Measurements from ENCODE around the gene GRM1. TPM values are rescaled to one million over a fixed set of nuclear protein-coding genes. Genes with fewer than 3 reads are reported as not detected.

The GRM1 gene
- total and polyA plus RNA-seq, 9 donors, result 0.02 to 0.24 (median 0.10) TPM

GRCh38 chr6:146355521-146356100 lies 326.7 kb downstream of the GRM1 start:
- no peak for DNase-seq
- H3K27ac ChIP-seq, result no peak overlapping the region
- H3K36me3 ChIP-seq, result no peaks in the 10 kb centered on the region
- TF ChIP-seq, protein P1, sequence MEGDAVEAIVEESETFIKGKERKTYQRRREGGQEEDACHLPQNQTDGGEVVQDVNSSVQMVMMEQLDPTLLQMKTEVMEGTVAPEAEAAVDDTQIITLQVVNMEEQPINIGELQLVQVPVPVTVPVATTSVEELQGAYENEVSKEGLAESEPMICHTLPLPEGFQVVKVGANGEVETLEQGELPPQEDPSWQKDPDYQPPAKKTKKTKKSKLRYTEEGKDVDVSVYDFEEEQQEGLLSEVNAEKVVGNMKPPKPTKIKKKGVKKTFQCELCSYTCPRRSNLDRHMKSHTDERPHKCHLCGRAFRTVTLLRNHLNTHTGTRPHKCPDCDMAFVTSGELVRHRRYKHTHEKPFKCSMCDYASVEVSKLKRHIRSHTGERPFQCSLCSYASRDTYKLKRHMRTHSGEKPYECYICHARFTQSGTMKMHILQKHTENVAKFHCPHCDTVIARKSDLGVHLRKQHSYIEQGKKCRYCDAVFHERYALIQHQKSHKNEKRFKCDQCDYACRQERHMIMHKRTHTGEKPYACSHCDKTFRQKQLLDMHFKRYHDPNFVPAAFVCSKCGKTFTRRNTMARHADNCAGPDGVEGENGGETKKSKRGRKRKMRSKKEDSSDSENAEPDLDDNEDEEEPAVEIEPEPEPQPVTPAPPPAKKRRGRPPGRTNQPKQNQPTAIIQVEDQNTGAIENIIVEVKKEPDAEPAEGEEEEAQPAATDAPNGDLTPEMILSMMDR (IDR thresholded peaks at IDR 0.05), result no peak
- TF ChIP-seq POLR2A (IDR thresholded peaks at IDR 0.05) (no peak), EP300 (IDR thresholded peaks at IDR 0.05) (no peak)
- no peak overlapping the region for H3K4me3 ChIP-seq
- intact Hi-C loops (cut with DNase I), result no loop called here
- no peaks in the 10 kb centered on the region for H3K27me3 ChIP-seq
- 63 to 76% (median 64%) methylated on average over 4 of the region's 4 CpGs for WGBS, 3 donors
- H3K9me3 ChIP-seq, result no peaks in the 10 kb centered on the region
- no peaks in the 10 kb centered on the region for H3K4me1 ChIP-seq (ENCODE audit: insufficient read depth)

GRCh38 chr6:146357578-146358430 lies 328.9 kb downstream of the GRM1 start:
- H3K4me3 ChIP-seq, result no peak overlapping the region
- H3K36me3 ChIP-seq, result no peaks in the 10 kb centered on the region
- H3K9me3 ChIP-seq, result no peaks in the 10 kb centered on the region
- TF ChIP-seq, protein P1 (IDR thresholded peaks at IDR 0.05), result no peak
- no peak for TF ChIP-seq POLR2A (IDR thresholded peaks at IDR 0.05)
- TF ChIP-seq EP300 (IDR thresholded peaks at IDR 0.05), result no peak
- intact Hi-C loops (cut with DNase I), result no loop called here
- no peaks in the 10 kb centered on the region for H3K27me3 ChIP-seq
- DNase-seq, result no peak
- 68 to 78% (median 72%) methylated on average over 8 of the region's 8 CpGs for whole genome bisulfite sequencing, 3 donors
- H3K27ac ChIP-seq, result no peak overlapping the region
- no peaks in the 10 kb centered on the region for H3K4me1 ChIP-seq (ENCODE audit: insufficient read depth)

GRCh38 chr6:146358431-146359046 lies 329.7 kb downstream of the GRM1 start:
- H3K4me3 ChIP-seq, result no peak overlapping the region
- TF ChIP-seq EP300 (IDR thresholded peaks at IDR 0.05) (no peak), POLR2A (IDR thresholded peaks at IDR 0.05) (no peak)
- TF ChIP-seq, protein P1 (IDR thresholded peaks at IDR 0.05), result no peak
- H3K36me3 ChIP-seq, result no peaks in the 10 kb centered on the region
- H3K27ac ChIP-seq, result no peak overlapping the region
- WGBS, 3 donors, result 49 to 70% (median 61%) methylated on average over 3 of the region's 3 CpGs
- no peak for DNase-seq
- H3K4me1 ChIP-seq (ENCODE audit: insufficient read depth), result no peaks in the 10 kb centered on the region
- intact Hi-C loops (cut with DNase I), result no loop called here
- H3K9me3 ChIP-seq, result no peaks in the 10 kb centered on the region
- H3K27me3 ChIP-seq, result no peaks in the 10 kb centered on the region

GRCh38 chr6:146359131-146359530 lies 330.3 kb downstream of the GRM1 start:
- H3K36me3 ChIP-seq, result no peaks in the 10 kb centered on the region
- no peak for DNase-seq
- no peaks in the 10 kb centered on the region for H3K4me1 ChIP-seq (ENCODE audit: insufficient read depth)
- TF ChIP-seq, protein P1 (IDR thresholded peaks at IDR 0.05), result no peak
- TF ChIP-seq EP300 (IDR thresholded peaks at IDR 0.05), result no peak
- no peak for TF ChIP-seq POLR2A (IDR thresholded peaks at IDR 0.05)
- H3K27me3 ChIP-seq, result no peaks in the 10 kb centered on the region
- intact Hi-C loops (cut with DNase I), result no loop called here
- no peaks in the 10 kb centered on the region for H3K9me3 ChIP-seq
- H3K4me3 ChIP-seq, result no peak overlapping the region
- no peak overlapping the region for H3K27ac ChIP-seq

Measured in ovary (tissue), 9 donors.